Kidney capillary endothelial cell (primary cell): ENCODE measurements around the gene SHKBP1.

Experiments used
- DNase-seq: peaks from one replicate; pipeline ENCODE4 v3.0.0-alpha.2; 2018; ENCODE audit warnings: low spot score

Gene SHKBP1

GRCh38 chr19:40601134-40601974, 24.7 kb downstream of the SHKBP1 start, which contains the start of gene LTBP4:
TSS of gene LTBP4 (plus strand) at chr19:40601369. CDS start at chr19:40601388, 19 bp downstream.
- no peak for DNase-seq

GRCh38 chr19:40603071-40603388, 26.4 kb downstream of the SHKBP1 start:
- DNase-seq: no peak

GRCh38 chr19:40603389-40604170, 26.9 kb downstream of the SHKBP1 start:
- DNase-seq: peak; percentile 84

- no peak for DNase-seq
These were observed 27.5 kb downstream of the SHKBP1 start for GRCh38 chr19:40604171-40604646.

GRCh38 chr19:40604647-40605215, 28.1 kb downstream of the SHKBP1 start:
- no peak for DNase-seq

GRCh38 chr19:40605216-40605971, 28.7 kb downstream of the SHKBP1 start:
- no peak for DNase-seq

- no peak for DNase-seq
These were observed 30.9 kb downstream of the SHKBP1 start for GRCh38 chr19:40607311-40608239.

GRCh38 chr19:40608240-40608621, 31.6 kb downstream of the SHKBP1 start:
- no peak for DNase-seq

GRCh38 chr19:40608957-40609356, 32.3 kb downstream of the SHKBP1 start:
- DNase-seq: no peak

- DNase-seq: peak; percentile 82
These were observed 33.1 kb downstream of the SHKBP1 start for GRCh38 chr19:40609561-40610395.

GRCh38 chr19:40610396-40611064, 33.9 kb downstream of the SHKBP1 start:
- no peak for DNase-seq

- DNase-seq: no peak
These were observed 34.4 kb downstream of the SHKBP1 start for GRCh38 chr19:40611096-40611495.

GRCh38 chr19:40611900-40612698, 35.4 kb downstream of the SHKBP1 start:
- DNase-seq: no peak

GRCh38 chr19:40612831-40613689, 36.4 kb downstream of the SHKBP1 start:
- DNase-seq: no peak

GRCh38 chr19:40613690-40614621, 37.3 kb downstream of the SHKBP1 start:
- no peak for DNase-seq

- DNase-seq: peak; percentile 79
These were observed 38.1 kb downstream of the SHKBP1 start for GRCh38 chr19:40614622-40615411.
